RWPE2 (cell line): Measurements from ENCODE around the gene VPS16.

ENCODE experiments used
- ATAC-seq: fragments of 200-7000 bp; cut with Tn5 transposase; 3 replicates; pipeline ENCODE4 v1.9.1; 2021; ENCODE audit warnings: low read depth
- DNase-seq: peaks from one replicate; pipeline ENCODE4 v3.0.0-alpha.2; 2020; ENCODE audit warnings: low spot score
- H3K27ac ChIP-seq: fragments of 450-650 bp; 2 replicates; pipeline ENCODE4 v1.5.1; 2017; ENCODE audit warnings: mild to moderate bottlenecking; ENCODE audit not compliant: poor library complexity, severe bottlenecking
- H3K27me3 ChIP-seq: fragments of 250-450 bp; sonication (Bioruptor Pico); 2 replicates; pipeline ENCODE4 v1.5.1; 2021; ENCODE audit warnings: mild to moderate bottlenecking, moderate library complexity; ENCODE audit not compliant: insufficient read depth, poor library complexity, severe bottlenecking
- H3K36me3 ChIP-seq: fragments of 250-450 bp; sonication (Bioruptor Pico); 2 replicates; pipeline ENCODE4 v1.5.1; 2020; ENCODE audit warnings: low read depth, mild to moderate bottlenecking, moderate library complexity
- H3K4me1 ChIP-seq: fragments of 250-450 bp; sonication (Bioruptor Pico); 2 replicates; pipeline ENCODE4 v1.5.1; 2021; ENCODE audit warnings: mild to moderate bottlenecking, moderate library complexity; ENCODE audit not compliant: insufficient read depth, poor library complexity, severe bottlenecking
- H3K4me3 ChIP-seq: fragments of 250-450 bp; sonication (Bioruptor Pico); 2 replicates; pipeline ENCODE4 v1.5.1; 2021; ENCODE audit warnings: mild to moderate bottlenecking, moderate library complexity; ENCODE audit not compliant: severe bottlenecking
- H3K9me3 ChIP-seq: fragments of 250-450 bp; sonication (Bioruptor Pico); 2 replicates; pipeline ENCODE4 v1.5.1; 2021; ENCODE audit warnings: mild to moderate bottlenecking, moderate library complexity; ENCODE audit not compliant: severe bottlenecking
- TF ChIP-seq, protein P1 (sequence below): fragments of 450-650 bp; IDR thresholded peaks from one replicate; pipeline ENCODE4 v1.5.1; 2017; ENCODE audit warnings: mild to moderate bottlenecking, moderate library complexity; ENCODE audit not compliant: poor library complexity, severe bottlenecking

VPS16 gene

DNA sequence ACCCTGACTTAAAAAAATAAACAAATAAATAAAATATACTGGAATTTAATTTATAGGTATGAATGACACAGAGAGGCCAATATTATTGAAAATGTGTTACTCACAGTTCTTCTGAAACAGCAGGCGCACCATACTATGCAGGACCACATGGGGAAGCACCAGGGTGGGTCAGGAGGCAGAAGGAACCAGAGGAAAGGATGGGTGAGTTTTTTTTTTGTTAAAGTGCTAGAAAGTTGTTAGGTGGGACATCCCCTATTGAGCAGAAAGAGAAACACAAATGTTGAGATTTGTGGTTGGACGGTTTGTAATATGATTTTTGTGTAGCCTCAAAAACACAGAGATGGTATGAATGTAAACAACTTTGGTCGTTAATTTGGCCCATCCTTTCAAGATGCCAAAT, 58.7 kb downstream of the VPS16 start:
- Histone ChIP-seq H3K27ac (no peak overlapping the region), H3K9me3 (no peaks in the 10 kb centered on the region), H3K4me3 (no peak overlapping the region), H3K27me3 (no peaks in the 10 kb centered on the region), H3K36me3 (no peaks in the 10 kb centered on the region; the same call in 1 of the 2 replicates), H3K4me1 (no peaks in the 10 kb centered on the region)
- TF ChIP-seq, protein P1, sequence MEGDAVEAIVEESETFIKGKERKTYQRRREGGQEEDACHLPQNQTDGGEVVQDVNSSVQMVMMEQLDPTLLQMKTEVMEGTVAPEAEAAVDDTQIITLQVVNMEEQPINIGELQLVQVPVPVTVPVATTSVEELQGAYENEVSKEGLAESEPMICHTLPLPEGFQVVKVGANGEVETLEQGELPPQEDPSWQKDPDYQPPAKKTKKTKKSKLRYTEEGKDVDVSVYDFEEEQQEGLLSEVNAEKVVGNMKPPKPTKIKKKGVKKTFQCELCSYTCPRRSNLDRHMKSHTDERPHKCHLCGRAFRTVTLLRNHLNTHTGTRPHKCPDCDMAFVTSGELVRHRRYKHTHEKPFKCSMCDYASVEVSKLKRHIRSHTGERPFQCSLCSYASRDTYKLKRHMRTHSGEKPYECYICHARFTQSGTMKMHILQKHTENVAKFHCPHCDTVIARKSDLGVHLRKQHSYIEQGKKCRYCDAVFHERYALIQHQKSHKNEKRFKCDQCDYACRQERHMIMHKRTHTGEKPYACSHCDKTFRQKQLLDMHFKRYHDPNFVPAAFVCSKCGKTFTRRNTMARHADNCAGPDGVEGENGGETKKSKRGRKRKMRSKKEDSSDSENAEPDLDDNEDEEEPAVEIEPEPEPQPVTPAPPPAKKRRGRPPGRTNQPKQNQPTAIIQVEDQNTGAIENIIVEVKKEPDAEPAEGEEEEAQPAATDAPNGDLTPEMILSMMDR: no peak
- DNase-seq (no peak), ATAC-seq (no peak)

DNA sequence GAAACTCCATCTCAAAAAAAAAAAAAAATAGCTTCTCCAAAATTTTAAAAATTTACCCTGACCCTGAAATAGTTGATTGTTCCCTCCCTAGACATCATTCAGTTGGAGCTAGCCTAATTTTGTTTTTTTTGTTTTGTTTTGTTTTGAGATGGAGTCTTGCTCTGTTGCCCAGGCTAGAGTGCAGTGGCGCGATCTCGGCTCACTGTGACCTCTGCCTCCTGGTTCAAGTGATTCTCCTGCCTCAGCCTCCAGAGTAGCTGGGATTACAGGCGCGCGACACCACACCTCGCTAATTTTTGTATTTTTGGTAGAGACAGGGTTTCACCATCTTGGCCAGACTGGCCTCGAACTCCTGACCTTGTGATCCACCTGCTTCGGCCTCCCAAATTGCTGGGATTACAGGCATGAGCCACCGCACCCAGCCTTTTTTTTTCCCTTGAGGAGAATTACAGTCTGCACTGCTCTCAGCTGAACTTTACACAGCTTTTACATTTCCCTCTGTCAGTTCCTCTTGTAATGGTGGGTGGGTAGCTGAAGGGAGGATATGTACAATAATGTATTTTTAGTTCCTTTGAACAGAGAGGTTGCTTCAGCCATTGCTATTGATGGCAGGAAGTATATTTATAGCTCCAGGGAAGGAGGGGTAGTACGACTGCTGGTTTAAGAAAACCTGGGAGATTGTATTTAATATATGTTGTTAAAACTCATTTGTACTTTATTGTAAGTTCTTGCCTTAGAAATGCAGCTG, 60.5 kb downstream of the VPS16 start:
- ATAC-seq: no peak
- no peak overlapping the region for H3K4me3 ChIP-seq
- no peaks in the 10 kb centered on the region for H3K27me3 ChIP-seq
- no peaks in the 10 kb centered on the region for H3K9me3 ChIP-seq
- no peak for DNase-seq
- H3K4me1 ChIP-seq: no peaks in the 10 kb centered on the region
- TF ChIP-seq, protein P1: no peak
- H3K36me3 ChIP-seq: no peaks in the 10 kb centered on the region; the same call in 1 of the 2 replicates
- H3K27ac ChIP-seq: no peak overlapping the region

DNA sequence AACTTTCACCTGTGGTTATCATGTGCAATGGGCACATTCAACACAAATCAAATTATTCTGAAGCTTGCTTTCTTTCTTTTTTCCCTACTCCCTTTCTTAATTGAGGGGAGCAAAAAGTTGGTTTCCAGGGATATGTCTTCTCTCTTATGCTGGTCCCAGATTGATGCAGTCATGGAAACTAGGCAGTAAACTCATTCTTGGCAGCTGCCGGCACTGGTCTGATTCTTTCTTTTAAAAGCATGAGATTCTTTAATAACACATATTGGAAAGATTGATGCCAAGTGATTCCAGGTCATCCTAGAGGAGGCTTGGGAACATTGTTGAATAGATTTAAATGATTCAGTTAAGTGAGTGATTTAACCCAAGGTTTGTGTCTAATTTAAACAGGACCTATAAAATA, 61.7 kb downstream of the VPS16 start:
- Histone ChIP-seq H3K36me3 (no peaks in the 10 kb centered on the region; the same call in 1 of the 2 replicates), H3K4me1 (no peaks in the 10 kb centered on the region), H3K4me3 (no peak overlapping the region), H3K9me3 (no peaks in the 10 kb centered on the region), H3K27ac (no peak overlapping the region), H3K27me3 (no peaks in the 10 kb centered on the region)
- TF ChIP-seq, protein P1: no peak
- ATAC-seq (no peak), DNase-seq (no peak)

DNA sequence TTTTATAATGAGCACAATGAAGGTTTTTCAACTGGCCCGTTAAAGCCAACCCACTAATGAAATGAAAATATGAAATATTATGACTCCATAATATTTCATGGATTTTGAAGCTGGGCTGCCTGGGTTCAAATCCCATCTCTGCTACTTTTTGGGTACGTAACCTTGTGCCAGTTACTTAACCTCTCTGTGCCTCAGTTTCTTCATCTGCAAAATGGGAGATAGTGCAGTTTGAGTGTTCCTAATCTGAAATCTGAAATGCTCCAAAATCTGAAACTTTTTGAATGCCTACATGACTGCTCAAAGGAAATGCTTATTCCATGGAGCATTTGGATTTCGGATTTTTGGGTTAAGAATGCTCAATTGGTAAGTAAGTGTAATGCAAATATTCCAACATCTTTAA, 62.3 kb downstream of the VPS16 start:
- Histone ChIP-seq H3K27ac (no peak overlapping the region), H3K4me1 (no peaks in the 10 kb centered on the region), H3K9me3 (no peaks in the 10 kb centered on the region), H3K4me3 (no peak overlapping the region), H3K27me3 (no peaks in the 10 kb centered on the region), H3K36me3 (no peaks in the 10 kb centered on the region; the same call in 1 of the 2 replicates)
- ATAC-seq: no peak
- DNase-seq: no peak
- TF ChIP-seq, protein P1: no peak

DNA sequence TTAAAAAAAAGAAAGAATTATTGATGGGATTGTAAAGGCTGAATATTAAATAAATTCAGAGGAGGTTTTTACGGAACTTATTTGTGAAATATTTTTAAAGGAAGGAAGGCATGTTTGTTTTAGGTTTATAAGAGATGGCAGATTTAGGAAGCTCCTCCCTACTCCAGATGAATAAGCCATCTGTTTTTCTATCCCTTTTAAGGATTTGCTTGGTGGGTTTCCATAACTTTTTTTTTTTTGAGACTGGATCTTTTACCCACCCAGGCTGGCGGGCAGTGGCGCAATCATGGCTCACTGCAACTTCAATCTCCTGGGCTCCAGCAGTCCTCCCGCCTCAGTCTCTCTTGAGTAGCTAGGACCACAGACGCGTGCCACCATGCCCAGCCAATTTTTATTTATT, 63.1 kb downstream of the VPS16 start:
- no peak overlapping the region for H3K27ac ChIP-seq
- TF ChIP-seq, protein P1: no peak
- no peaks in the 10 kb centered on the region for H3K9me3 ChIP-seq
- DNase-seq (no peak), ATAC-seq (no peak)
- no peaks in the 10 kb centered on the region for H3K4me1 ChIP-seq
- H3K36me3 ChIP-seq: no peaks in the 10 kb centered on the region; the same call in 1 of the 2 replicates
- no peak overlapping the region for H3K4me3 ChIP-seq
- H3K27me3 ChIP-seq: no peaks in the 10 kb centered on the region
